A673 (cell line): ENCODE data around the gene ELOF1. TPM values are rescaled to one million over a fixed set of nuclear protein-coding genes. Genes with fewer than 3 reads are reported as not detected.

Experiments
- BruUV-seq: library from RNA; stranded (reverse); fragments of 400-500 nt; replicated peaks from 2 replicates; lab custom pipeline; 2021; lab: Mats Ljungman, UMichigan
- CTCF ChIA-PET: fragments of 300-600 bp; sonication (Branson Sonifier 250); formaldehyde crosslinking; loops from one replicate; lab custom pipeline; 2022; ENCODE audit warnings: antibody characterized with exemption; lab: Charles Lee
- POLR2A ChIA-PET: fragments of 300-600 bp; sonication (Branson Sonifier 250); formaldehyde crosslinking; loops from one replicate; lab custom pipeline; 2022; ENCODE audit warnings: antibody characterized with exemption; ENCODE audit not compliant: low non-redundant PET; lab: Charles Lee
- DNase-seq: peaks from one replicate; pipeline ENCODE4 v3.0.0-alpha.2; 2015; ENCODE audit warnings: low spot score
- H3K27ac ChIP-seq: fragments of 200-600 bp; sonication (generic); 2 replicates; pipeline ENCODE4 v1.5.1; 2016; ENCODE audit warnings: mixed run types, low read depth, mild to moderate bottlenecking, mixed read lengths, antibody characterized with exemption, low read length; ENCODE audit not compliant: poor library complexity, severe bottlenecking
- H3K27me3 ChIP-seq: fragments of 200-600 bp; sonication (generic); replicated peaks from 2 replicates; pipeline ENCODE4 v1.6.1; 2017; ENCODE audit warnings: mixed run types, low read depth, mild to moderate bottlenecking, mixed read lengths, antibody characterized with exemption, low read length; ENCODE audit not compliant: insufficient read depth, poor library complexity
- H3K36me3 ChIP-seq: fragments of 200-600 bp; sonication (generic); 2 replicates; pipeline ENCODE4 v1.6.1; 2016; ENCODE audit warnings: mixed run types, mild to moderate bottlenecking, mixed read lengths, antibody characterized with exemption, low read length; ENCODE audit not compliant: insufficient read depth, poor library complexity, severe bottlenecking
- H3K4me1 ChIP-seq: fragments of 200-600 bp; sonication (generic); 2 replicates; pipeline ENCODE4 v1.6.1; 2017; ENCODE audit warnings: mixed run types, mild to moderate bottlenecking, mixed read lengths, antibody characterized with exemption, low read length; ENCODE audit not compliant: insufficient read depth, poor library complexity, severe bottlenecking
- H3K4me3 ChIP-seq: fragments of 200-600 bp; sonication (generic); 2 replicates; pipeline ENCODE4 v1.5.1; 2016; ENCODE audit warnings: low read depth, mixed run types, mild to moderate bottlenecking, mixed read lengths, low read length; ENCODE audit not compliant: poor library complexity, severe bottlenecking
- H3K9me3 ChIP-seq: fragments of 200-600 bp; sonication (generic); 2 replicates; pipeline ENCODE4 v1.6.1; 2016; ENCODE audit warnings: mixed run types, low read depth, mild to moderate bottlenecking, mixed read lengths, antibody characterized with exemption, low read length; ENCODE audit not compliant: poor library complexity, severe bottlenecking
- CTCF ChIP-seq: fragments of 300-800, 200-600 bp; sonication (generic); conservative IDR thresholded peaks from 2 replicates; pipeline ENCODE4 v1.5.1; 2017; ENCODE audit warnings: low read depth, mild to moderate bottlenecking, antibody characterized with exemption, low read length, moderate library complexity, mixed read lengths
- EZH2 ChIP-seq: fragments of 200-600 bp; sonication (generic); IDR thresholded peaks from 2 replicates; pipeline ENCODE4 v1.6.1; 2017; ENCODE audit warnings: borderline replicate concordance, low read depth, mild to moderate bottlenecking, mixed read lengths, antibody characterized with exemption, low read length; ENCODE audit not compliant: poor library complexity, severe bottlenecking
- intact Hi-C: fragments of 100-400 bp; cut with micrococcal nuclease; formaldehyde crosslinking; loops from one replicate; pipeline ENCODE4 v1.10.0; 2022; ENCODE audit not compliant: unreplicated experiment
- total RNA-seq: library from RNA; stranded (reverse); gene quantifications from 2 replicates; pipeline ENCODE4 v1.2.3, GENCODE V29; 2021

Gene ELOF1
- total RNA-seq, 1 experiment from 2014 or later: 97.9 TPM

DNA sequence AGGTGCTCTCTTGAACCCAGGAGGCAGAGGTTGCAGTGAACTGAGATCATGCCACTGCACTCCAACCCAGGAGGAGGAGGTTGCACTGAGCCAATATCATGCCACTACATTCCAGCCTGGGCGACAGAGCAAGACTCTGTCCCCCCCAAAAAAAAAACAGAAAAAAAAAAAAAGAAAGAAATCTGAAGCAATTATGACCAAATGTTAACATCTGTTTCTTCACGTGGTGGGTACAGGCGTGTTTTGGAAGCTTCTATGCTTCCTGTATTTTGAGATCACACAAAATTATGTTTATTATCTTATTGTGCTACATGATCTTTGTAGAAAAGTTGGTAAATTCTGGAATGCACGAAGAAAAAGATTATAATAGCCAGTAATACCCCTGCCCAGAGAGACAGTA is 21.1 kb upstream of the ELOF1 start:
- H3K36me3 ChIP-seq: no peaks in the 10 kb centered on the region
- H3K4me1 ChIP-seq: peaks cover 9% of the 10 kb centered on the region
- no peak for DNase-seq
- no TSS peak for BruUV-seq
- no peak overlapping the region for H3K27ac ChIP-seq
- ChIA-PET POLR2A (no interaction called here), CTCF (no interaction called here)
- H3K9me3 ChIP-seq: no peaks in the 10 kb centered on the region
- no peak overlapping the region for H3K4me3 ChIP-seq
- no peaks in the 10 kb centered on the region for H3K27me3 ChIP-seq
- intact Hi-C loops: loop anchor here (10.0 kb wide), 1 partner anchor 285 kb away; the partner anchor contains the start of gene TSPAN16
- TF ChIP-seq CTCF (no peak), EZH2 (no peak)

- Histone ChIP-seq H3K9me3 (no peaks in the 10 kb centered on the region), H3K27ac (no peak overlapping the region), H3K4me1 (peaks cover 9% of the 10 kb centered on the region), H3K27me3 (no peaks in the 10 kb centered on the region), H3K36me3 (no peaks in the 10 kb centered on the region), H3K4me3 (no peak overlapping the region)
- no peak for DNase-seq
- TF ChIP-seq EZH2 (no peak), CTCF (no peak)
- no TSS peak for BruUV-seq
- ChIA-PET POLR2A (no interaction called here), CTCF (interaction anchor here (0.6 kb wide), 1 partner anchor 1038 kb away, joined by 5 read pairs; no protein-coding TSS in a partner anchor)
- intact Hi-C loops: no loop called here
Measured at GRCh38 chr19:11578258-11579142, 19.5 kb upstream of the ELOF1 start.

- TF ChIP-seq EZH2: no peak
- no peak for TF ChIP-seq CTCF
- intact Hi-C loops: no loop called here
- H3K4me3 ChIP-seq: no peak within 1 kb of the TSS
Measured at GRCh38 chr19:11577451-11578257, 18.6 kb upstream of the ELOF1 start, which contains the start of gene ACP5. Gene ACP5 (minus strand): TSS chr19:11577645. CDS start chr19:11577317, 328 bp downstream.

More at GRCh38 chr19:11577451-11578257, 18.6 kb upstream of the ELOF1 start, which contains the start of gene ACP5:
- no peaks in the 10 kb centered on the region for H3K9me3 ChIP-seq
- no TSS peak for BruUV-seq
- no peak within 1 kb of the TSS for H3K27ac ChIP-seq
- no peaks in the 10 kb centered on the region for H3K36me3 ChIP-seq
- peak; percentile 54 for DNase-seq
- no peaks in the 10 kb centered on the region for H3K27me3 ChIP-seq
- ChIA-PET CTCF (no interaction called here), POLR2A (no interaction called here)
- H3K4me1 ChIP-seq: peaks cover 9% of the 10 kb centered on the region
